GM12801 (cell line): ENCODE data around the gene BTF3L4.

Source experiments
- CTCF ChIP-seq: IDR thresholded peaks from one replicate; pipeline ENCODE4 v1.5.1; 2011; ENCODE audit warnings: control low read depth; ENCODE audit not compliant: insufficient read length; ENCODE audit errors: extremely low read depth

The BTF3L4 gene

GRCh38 chr1:52056163-52056936, at the start of gene BTF3L4:
TSS of gene BTF3L4 (plus strand) at chr1:52056295. CDS start at chr1:52059848, 3,553 bp downstream.
- TF ChIP-seq CTCF, result no peak

DNA sequence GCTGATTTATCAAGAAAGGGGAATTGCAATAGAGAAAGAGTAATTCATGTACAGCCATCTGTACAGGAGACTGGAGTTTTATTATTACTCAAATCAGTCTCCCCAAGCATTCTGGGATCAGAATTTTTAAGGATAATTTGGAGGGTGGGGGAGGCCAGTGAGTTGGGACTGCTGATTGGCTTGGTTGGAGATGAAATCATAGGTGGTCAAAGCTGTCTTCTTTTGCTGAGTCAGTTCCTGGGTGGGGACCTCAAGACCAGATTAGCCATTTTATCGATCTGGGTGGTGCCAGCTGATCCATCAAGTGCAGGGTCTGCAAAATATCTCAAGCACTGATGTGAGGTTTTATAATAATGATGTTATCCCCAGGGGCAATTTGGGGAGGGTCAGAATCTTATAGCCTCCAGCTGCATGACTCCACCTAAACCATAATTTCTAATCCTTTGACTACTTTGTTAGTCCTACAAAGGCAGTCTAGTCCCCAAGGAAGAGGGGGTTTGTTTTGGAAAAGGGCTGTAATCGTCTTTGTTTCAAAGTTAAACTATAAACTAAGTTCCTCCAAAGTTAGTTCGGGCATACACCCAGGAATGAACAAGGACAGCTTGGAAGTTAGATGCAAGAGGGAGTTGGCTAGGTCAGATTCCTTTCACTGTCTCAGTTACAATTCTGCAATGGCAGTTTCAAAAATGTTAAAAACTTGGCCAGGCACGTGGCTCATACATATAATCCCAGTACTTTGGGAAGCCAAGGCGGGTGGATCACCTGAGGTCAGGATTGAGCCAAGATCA, 48.7 kb upstream of the BTF3L4 start:
- TF ChIP-seq CTCF, result no peak

DNA sequence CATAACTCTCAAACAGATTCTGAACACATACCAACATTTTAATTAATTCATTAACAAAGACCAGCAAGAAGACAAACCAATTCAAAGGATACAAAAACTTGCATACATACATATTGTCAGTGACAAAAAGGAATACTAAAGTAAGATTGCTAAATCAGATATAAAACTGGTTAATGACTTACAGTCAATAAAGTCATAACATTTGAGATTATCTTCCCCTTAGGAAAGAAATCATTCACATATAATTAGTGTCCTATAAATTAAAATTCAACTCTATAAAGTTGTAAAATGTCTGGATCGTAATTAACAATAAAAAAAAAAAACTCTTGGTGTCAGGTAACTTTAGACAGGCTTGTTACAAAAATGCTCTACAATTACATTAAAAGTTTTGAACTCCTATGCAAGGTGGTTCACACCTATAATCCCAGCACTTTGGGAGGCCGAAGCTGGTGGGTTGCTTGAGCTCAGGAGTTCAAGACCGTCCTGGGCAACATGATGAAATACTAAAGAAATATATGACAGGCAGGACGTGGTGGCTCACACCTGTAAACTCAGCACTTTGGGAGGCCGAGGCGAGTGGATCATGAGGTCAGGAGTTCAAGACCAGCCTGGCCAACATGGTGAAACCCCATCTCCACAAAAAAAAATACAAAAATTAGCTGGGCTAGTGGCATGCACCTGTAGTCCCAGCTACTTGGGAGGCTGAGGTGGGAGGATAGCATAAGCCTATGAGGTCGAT, 47.9 kb upstream of the BTF3L4 start:
- no peak for TF ChIP-seq CTCF

GRCh38 chr1:52022133-52022532, 34.0 kb upstream of the BTF3L4 start:
- TF ChIP-seq CTCF, result no peak

DNA sequence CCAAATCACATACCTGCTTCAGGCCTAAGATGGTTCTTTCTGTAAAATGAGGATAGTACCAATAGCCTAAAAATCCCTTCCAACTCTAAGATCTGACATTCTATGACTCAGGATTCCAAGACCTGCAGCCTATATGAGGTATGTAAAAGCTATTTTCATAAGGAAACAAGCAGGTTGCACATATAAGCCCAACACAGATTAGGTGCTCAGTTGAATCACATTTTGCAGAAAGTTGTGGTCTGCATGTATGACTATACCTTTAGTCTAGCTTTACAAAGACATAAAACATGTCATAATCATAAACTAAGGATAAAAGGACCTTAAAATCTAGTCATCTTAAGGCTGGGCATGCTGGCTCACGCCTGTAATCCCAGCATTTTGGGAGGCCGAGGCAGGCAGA, 29.8 kb upstream of the BTF3L4 start:
- no peak for TF ChIP-seq CTCF

DNA sequence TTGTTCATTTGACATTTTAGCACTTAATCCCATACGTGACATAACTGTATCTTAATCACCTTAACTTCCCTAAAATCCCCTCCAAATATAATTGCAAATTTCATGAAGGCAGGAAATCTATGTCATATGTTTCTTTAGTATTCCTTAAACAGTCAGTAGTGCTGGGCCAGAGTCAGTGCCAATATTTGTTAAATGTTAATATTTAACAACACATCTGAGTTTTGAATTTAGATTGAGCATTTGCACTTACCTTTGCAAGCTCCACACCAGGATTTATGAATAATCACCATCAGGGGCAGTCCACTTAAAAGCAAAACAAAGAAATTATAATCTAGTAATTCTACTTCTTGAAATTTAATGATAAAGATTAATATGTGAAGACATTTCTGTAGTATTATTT, 27.8 kb upstream of the BTF3L4 start:
- TF ChIP-seq CTCF, result no peak
